Dendritic cell treated with granulocyte-macrophage colony-stimulating factor and Interleukin-4, amounts not matched to agents 40 ng/mL and 50 ng/mL, for 4 days (primary cell): ENCODE measurements around the gene FOXP1.

Experiments used
- H3K27ac Mint-ChIP-seq: one replicate; pipeline ENCODE4 v1.8.0; 2022; ENCODE audit warnings: mild to moderate bottlenecking, mixed read lengths
- H3K27me3 Mint-ChIP-seq: one replicate; pipeline ENCODE4 v1.8.0; 2022; ENCODE audit warnings: mild to moderate bottlenecking, mixed read lengths
- H3K36me3 Mint-ChIP-seq: one replicate; pipeline ENCODE4 v1.8.0; 2022; ENCODE audit warnings: low read depth, mixed read lengths
- H3K4me1 Mint-ChIP-seq: one replicate; pipeline ENCODE4 v1.8.0; 2022; ENCODE audit warnings: low read depth, mixed read lengths
- H3K4me3 Mint-ChIP-seq: one replicate; pipeline ENCODE4 v1.8.0; 2022; ENCODE audit warnings: mild to moderate bottlenecking, moderate library complexity, mixed read lengths
- H3K9me3 Mint-ChIP-seq: one replicate; pipeline ENCODE4 v1.8.0; 2022; ENCODE audit warnings: mixed read lengths
- intact Hi-C: fragments of 100-400 bp; cut with micrococcal nuclease; formaldehyde crosslinking; loops from one replicate; pipeline ENCODE4 v1.15.0; 2022

The FOXP1 gene

DNA sequence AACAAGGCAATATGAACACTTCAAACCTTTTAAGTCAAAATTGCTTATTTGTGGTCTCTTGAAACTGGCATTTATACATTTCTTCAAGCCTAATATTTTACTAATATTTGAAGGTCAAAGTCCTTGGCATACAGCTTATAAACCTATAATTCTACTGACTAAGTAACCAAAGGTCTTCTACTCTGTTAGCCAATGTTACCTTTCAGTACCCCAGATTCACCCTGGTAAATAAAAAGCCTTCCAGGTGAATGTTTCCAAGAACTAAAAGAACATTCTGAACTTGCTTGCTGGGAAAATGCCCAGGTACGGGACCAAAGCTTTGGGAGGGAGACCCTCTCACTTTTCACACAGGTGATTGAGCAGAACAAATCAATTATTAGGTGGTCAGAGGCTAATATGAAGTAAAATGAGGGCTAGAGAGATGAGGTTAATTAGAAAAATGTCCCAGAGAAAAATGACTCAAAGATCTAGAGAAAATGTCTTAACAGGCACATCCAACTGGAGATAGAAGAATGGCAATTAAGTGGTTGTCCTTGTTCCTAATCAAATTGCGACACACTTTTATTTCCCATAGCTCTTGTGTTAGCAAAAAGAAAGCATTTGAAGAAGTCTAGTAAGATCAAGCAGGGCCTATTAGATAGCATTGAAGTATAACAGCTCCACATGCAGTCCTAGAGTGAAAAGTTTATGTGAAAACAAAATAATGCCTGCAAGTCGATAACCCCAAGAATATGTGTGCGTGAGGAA lies 232.0 kb downstream of the FOXP1 start:
- Mint-ChIP-seq H3K9me3 (no peaks in the 10 kb centered on the region), H3K4me1 (peaks cover 13% of the 10 kb centered on the region), H3K27me3 (no peaks in the 10 kb centered on the region), H3K36me3 (peaks cover 9% of the 10 kb centered on the region), H3K4me3 (no peak overlapping the region), H3K27ac (no peak overlapping the region)
- intact Hi-C loops: no loop called here

DNA sequence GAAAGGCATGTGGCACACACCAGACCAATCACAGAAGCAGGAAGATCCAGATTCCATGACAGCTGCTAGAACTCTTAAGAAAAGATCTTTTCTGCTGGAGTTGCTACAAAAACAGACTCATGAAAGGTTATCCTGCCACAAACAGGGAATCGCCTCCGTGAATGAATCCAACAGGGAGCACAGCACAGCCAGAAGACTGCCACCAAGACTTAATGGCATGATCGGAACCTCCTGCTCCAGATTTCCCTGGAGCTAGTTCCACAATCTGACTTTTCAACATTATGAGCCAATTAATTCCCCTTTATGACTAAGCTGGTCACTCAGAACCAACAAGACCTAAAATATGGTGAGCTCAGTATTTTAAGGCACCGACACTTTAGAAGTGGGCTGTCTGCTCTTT lies 232.5 kb downstream of the FOXP1 start:
- no peaks in the 10 kb centered on the region for H3K27me3 Mint-ChIP-seq
- H3K27ac Mint-ChIP-seq: no peak overlapping the region
- peaks cover 15% of the 10 kb centered on the region for H3K4me1 Mint-ChIP-seq
- H3K9me3 Mint-ChIP-seq: no peaks in the 10 kb centered on the region
- no peak overlapping the region for H3K4me3 Mint-ChIP-seq
- intact Hi-C loops: no loop called here
- peaks cover 9% of the 10 kb centered on the region for H3K36me3 Mint-ChIP-seq

DNA sequence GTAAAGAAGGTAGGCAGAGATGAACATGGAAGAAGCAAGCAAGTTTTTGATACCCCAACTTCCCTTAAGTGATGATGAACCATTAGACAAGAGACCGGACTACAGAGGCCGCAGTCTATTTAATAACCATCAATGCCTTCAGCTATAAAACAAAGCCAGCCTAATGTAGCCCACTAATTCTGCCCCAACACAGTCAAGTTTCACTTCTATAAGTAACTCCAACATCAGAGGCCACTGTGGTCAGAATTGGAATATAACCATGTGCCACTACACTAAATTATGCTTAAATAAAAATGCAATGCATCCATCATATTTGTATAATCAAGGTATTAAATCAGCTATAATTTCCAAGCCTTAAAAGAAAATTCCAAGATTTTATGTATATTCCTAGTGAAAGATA lies 234.7 kb downstream of the FOXP1 start:
- intact Hi-C loops: no loop called here
- H3K36me3 Mint-ChIP-seq: no peaks in the 10 kb centered on the region
- H3K9me3 Mint-ChIP-seq: no peaks in the 10 kb centered on the region
- no peak overlapping the region for H3K4me3 Mint-ChIP-seq
- H3K4me1 Mint-ChIP-seq: peaks cover 25% of the 10 kb centered on the region
- no peaks in the 10 kb centered on the region for H3K27me3 Mint-ChIP-seq
- no peak overlapping the region for H3K27ac Mint-ChIP-seq

- Mint-ChIP-seq H3K27me3 (no peaks in the 10 kb centered on the region), H3K36me3 (no peaks in the 10 kb centered on the region), H3K4me1 (peaks cover 25% of the 10 kb centered on the region), H3K27ac (no peak overlapping the region), H3K9me3 (no peaks in the 10 kb centered on the region), H3K4me3 (no peak overlapping the region)
- intact Hi-C loops: no loop called here
Observed at GRCh38 chr3:71348001-71348632, 235.4 kb downstream of the FOXP1 start.

GRCh38 chr3:71346061-71346460 lies 237.5 kb downstream of the FOXP1 start:
- H3K4me3 Mint-ChIP-seq: no peak overlapping the region
- H3K9me3 Mint-ChIP-seq: no peaks in the 10 kb centered on the region
- peaks cover 25% of the 10 kb centered on the region for H3K4me1 Mint-ChIP-seq
- intact Hi-C loops: no loop called here
- no peak overlapping the region for H3K27ac Mint-ChIP-seq
- H3K36me3 Mint-ChIP-seq: peaks cover 7% of the 10 kb centered on the region
- no peaks in the 10 kb centered on the region for H3K27me3 Mint-ChIP-seq

DNA sequence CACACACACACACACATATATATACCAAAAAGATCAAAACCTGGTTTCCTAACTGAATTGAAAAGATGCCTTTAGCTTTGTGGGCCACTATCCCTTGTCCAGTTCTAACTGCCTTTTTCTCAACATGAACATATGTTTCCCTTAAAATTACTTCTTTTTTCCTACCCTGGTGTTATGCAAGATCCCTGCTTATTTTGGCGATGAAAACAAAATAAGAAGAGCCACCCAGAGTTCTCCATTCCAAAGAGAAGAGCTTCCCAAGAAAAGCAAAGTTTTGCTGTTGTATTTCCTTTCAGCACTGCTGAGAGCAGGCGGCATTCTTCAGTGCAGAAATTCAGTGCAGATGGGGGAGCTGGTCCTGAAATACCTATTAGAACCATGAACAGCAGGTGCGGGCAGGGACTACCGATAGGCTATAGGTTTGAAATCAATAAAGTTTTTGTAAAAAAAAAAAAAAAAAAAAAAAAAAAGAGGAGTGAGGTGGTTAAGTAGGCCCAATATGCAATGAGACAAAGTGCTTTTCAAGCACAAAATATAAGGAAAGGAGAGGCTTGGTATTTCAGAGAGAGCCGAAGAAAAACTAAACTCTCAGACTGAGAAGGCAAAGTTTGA lies 238.0 kb downstream of the FOXP1 start:
- Mint-ChIP-seq H3K4me1 (peaks cover 19% of the 10 kb centered on the region), H3K27me3 (no peaks in the 10 kb centered on the region), H3K36me3 (peaks cover 7% of the 10 kb centered on the region), H3K27ac (peak overlapping the region; percentile 77), H3K4me3 (no peak overlapping the region), H3K9me3 (no peaks in the 10 kb centered on the region)
- intact Hi-C loops: no loop called here

GRCh38 chr3:71341721-71342120 lies 241.8 kb downstream of the FOXP1 start:
- peaks cover 7% of the 10 kb centered on the region for H3K36me3 Mint-ChIP-seq
- peaks cover 12% of the 10 kb centered on the region for H3K4me1 Mint-ChIP-seq
- intact Hi-C loops: no loop called here
- H3K27ac Mint-ChIP-seq: no peak overlapping the region
- H3K27me3 Mint-ChIP-seq: no peaks in the 10 kb centered on the region
- H3K9me3 Mint-ChIP-seq: no peaks in the 10 kb centered on the region
- H3K4me3 Mint-ChIP-seq: no peak overlapping the region

DNA sequence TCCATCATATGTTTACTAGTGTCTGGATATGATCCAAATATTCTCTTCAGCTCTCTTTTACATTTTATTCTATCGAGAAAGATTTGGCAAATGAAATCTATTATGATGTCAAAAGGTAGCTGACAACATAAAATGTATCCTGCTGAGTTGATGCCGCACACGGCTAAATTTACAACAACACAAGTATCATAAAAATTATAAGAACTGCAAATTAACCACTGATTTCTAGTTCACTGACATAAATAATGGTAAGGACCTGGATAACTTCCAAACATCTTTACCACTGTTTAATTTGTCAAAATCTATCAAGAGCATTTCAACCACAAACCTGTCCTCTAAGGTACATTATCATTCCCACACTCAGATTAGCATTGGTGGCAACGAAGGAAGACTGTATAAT lies 244.5 kb downstream of the FOXP1 start:
- Mint-ChIP-seq H3K27ac (no peak overlapping the region), H3K9me3 (no peaks in the 10 kb centered on the region), H3K36me3 (peaks cover 15% of the 10 kb centered on the region), H3K4me1 (no peaks in the 10 kb centered on the region), H3K27me3 (no peaks in the 10 kb centered on the region), H3K4me3 (no peak overlapping the region)
- intact Hi-C loops: no loop called here

GRCh38 chr3:71332813-71333212 lies 250.7 kb downstream of the FOXP1 start:
- intact Hi-C loops: no loop called here
- Mint-ChIP-seq H3K27ac (no peak overlapping the region), H3K9me3 (peaks cover 8% of the 10 kb centered on the region), H3K27me3 (no peaks in the 10 kb centered on the region), H3K36me3 (peaks cover 58% of the 10 kb centered on the region), H3K4me1 (no peaks in the 10 kb centered on the region), H3K4me3 (no peak overlapping the region)

- no peaks in the 10 kb centered on the region for H3K4me1 Mint-ChIP-seq
- H3K36me3 Mint-ChIP-seq: peaks cover 58% of the 10 kb centered on the region
- intact Hi-C loops: no loop called here
- H3K27ac Mint-ChIP-seq: no peak overlapping the region
- no peak overlapping the region for H3K4me3 Mint-ChIP-seq
- H3K9me3 Mint-ChIP-seq: peaks cover 8% of the 10 kb centered on the region
- no peaks in the 10 kb centered on the region for H3K27me3 Mint-ChIP-seq
Observed at GRCh38 chr3:71330909-71331308, 252.6 kb downstream of the FOXP1 start.

DNA sequence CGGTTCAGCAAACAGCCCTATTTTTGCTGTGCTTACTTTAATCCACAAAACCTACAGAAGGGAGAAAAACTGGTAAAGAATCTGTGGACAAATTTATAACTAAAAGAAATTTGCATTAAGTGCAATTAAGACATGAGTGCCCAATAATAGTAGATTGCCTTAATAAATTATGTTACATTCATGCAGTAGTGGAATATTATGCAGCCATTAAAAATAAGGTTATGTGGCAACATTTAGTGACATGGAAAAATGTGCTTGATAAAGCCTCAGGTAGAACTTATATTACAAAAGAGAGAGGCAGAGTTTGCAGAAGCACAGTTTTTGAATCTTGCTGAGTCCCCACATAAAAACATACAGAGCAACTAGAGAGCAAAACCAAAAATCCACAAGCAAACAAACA lies 253.0 kb downstream of the FOXP1 start:
- H3K27ac Mint-ChIP-seq: no peak overlapping the region

GRCh38 chr3:71329817-71330216 lies 253.7 kb downstream of the FOXP1 start:
- intact Hi-C loops: no loop called here

More for the DNA sequence above, 253.0 kb downstream of the FOXP1 start:
- Mint-ChIP-seq H3K4me3 (no peak overlapping the region), H3K9me3 (peaks cover 8% of the 10 kb centered on the region), H3K27me3 (no peaks in the 10 kb centered on the region), H3K4me1 (no peaks in the 10 kb centered on the region), H3K36me3 (peaks cover 58% of the 10 kb centered on the region)
- intact Hi-C loops: no loop called here

DNA sequence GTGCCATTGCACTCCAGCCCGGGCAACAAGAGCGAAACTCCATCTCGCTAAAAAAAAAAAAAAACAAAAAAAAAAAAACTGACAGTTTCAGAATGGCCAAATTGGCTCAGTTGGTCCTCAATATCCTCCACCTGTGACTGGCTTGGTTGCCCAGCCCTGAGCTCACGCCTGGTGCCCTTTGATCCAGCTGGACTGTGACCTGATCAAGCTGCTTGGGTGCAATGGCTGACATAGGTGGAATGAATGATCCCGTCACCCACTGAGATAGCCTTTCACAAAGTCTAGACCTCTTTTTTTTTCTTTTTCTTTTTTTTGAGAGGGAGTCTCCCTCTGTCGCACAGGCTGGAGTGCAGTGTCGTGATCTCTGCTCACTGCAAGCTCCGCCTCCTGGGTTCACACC lies 254.6 kb downstream of the FOXP1 start:
- Mint-ChIP-seq H3K27me3 (no peaks in the 10 kb centered on the region), H3K27ac (no peak overlapping the region), H3K36me3 (peaks cover 49% of the 10 kb centered on the region), H3K4me1 (no peaks in the 10 kb centered on the region), H3K4me3 (no peak overlapping the region), H3K9me3 (peaks cover 8% of the 10 kb centered on the region)
- intact Hi-C loops: no loop called here

More at GRCh38 chr3:71329817-71330216, 253.7 kb downstream of the FOXP1 start:
- peaks cover 8% of the 10 kb centered on the region for H3K9me3 Mint-ChIP-seq
- H3K4me3 Mint-ChIP-seq: no peak overlapping the region
- no peaks in the 10 kb centered on the region for H3K27me3 Mint-ChIP-seq
- H3K27ac Mint-ChIP-seq: no peak overlapping the region
- H3K36me3 Mint-ChIP-seq: peaks cover 58% of the 10 kb centered on the region
- H3K4me1 Mint-ChIP-seq: no peaks in the 10 kb centered on the region

GRCh38 chr3:71327936-71328335 lies 255.6 kb downstream of the FOXP1 start:
- Mint-ChIP-seq H3K27me3 (no peaks in the 10 kb centered on the region), H3K27ac (no peak overlapping the region)

More at GRCh38 chr3:71327936-71328335, 255.6 kb downstream of the FOXP1 start:
- Mint-ChIP-seq H3K36me3 (peaks cover 40% of the 10 kb centered on the region), H3K9me3 (peaks cover 8% of the 10 kb centered on the region), H3K4me1 (no peaks in the 10 kb centered on the region), H3K4me3 (no peak overlapping the region)
- intact Hi-C loops: no loop called here
